Stimulated activated CD4-positive, alpha-beta T cell treated with anti-CD3 and anti-CD28 coated beads, Interleukin-1b, Interleukin-23, amount 100 ng/mL, for 4 hours (primary cell): ENCODE measurements around the gene VPS13C.

Source experiments
- DNase-seq, 2 donors: peaks; one replicate each; pipeline ENCODE4 v3.0.0-alpha.2; 2020; ENCODE audit warnings: low read depth in 2 of 2

Gene VPS13C, protein sequence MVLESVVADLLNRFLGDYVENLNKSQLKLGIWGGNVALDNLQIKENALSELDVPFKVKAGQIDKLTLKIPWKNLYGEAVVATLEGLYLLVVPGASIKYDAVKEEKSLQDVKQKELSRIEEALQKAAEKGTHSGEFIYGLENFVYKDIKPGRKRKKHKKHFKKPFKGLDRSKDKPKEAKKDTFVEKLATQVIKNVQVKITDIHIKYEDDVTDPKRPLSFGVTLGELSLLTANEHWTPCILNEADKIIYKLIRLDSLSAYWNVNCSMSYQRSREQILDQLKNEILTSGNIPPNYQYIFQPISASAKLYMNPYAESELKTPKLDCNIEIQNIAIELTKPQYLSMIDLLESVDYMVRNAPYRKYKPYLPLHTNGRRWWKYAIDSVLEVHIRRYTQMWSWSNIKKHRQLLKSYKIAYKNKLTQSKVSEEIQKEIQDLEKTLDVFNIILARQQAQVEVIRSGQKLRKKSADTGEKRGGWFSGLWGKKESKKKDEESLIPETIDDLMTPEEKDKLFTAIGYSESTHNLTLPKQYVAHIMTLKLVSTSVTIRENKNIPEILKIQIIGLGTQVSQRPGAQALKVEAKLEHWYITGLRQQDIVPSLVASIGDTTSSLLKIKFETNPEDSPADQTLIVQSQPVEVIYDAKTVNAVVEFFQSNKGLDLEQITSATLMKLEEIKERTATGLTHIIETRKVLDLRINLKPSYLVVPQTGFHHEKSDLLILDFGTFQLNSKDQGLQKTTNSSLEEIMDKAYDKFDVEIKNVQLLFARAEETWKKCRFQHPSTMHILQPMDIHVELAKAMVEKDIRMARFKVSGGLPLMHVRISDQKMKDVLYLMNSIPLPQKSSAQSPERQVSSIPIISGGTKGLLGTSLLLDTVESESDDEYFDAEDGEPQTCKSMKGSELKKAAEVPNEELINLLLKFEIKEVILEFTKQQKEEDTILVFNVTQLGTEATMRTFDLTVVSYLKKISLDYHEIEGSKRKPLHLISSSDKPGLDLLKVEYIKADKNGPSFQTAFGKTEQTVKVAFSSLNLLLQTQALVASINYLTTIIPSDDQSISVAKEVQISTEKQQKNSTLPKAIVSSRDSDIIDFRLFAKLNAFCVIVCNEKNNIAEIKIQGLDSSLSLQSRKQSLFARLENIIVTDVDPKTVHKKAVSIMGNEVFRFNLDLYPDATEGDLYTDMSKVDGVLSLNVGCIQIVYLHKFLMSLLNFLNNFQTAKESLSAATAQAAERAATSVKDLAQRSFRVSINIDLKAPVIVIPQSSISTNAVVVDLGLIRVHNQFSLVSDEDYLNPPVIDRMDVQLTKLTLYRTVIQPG (N-terminal part only)

DNA sequence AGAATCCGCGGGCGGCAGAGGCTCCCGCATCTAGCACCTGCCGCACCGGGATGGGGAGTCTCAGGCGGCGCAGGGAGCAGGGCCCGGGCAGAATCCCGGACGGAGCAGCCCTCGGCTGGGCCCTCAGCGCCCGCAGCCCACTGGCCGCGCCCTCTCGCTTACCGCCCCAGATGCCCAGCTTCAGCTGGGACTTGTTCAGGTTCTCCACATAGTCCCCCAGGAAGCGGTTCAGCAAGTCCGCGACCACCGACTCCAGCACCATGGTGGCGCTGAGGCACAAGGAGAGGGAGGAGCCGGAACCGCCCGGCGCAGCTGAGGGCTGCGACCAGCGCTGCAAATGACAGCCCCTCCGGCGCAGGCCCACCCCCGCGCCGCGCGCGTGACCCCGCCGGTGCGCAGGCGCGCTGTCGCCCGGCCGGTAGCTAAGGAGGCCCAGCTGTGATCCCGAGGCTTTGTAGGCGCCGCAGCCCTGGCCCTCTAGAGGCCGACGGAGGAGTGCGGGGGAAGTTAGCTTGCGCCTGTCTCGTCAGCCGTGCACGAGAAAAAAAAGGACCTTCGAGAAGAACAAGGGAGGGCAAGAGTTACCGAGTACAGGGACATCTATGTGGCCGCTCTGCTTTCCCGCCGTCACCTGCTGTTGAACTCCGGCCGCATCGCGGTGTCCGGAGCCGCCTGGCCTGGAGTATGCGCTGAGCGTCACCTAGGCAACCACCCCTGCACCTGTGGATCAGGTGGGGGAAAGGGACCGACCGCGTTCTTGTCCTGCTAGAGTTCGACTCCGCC is at the start of gene VPS13C:
Gene VPS13C, minus strand, starts transcription at position 335 of the 783 bp plus-strand sequence. Its CDS starts 73 bp downstream, at position 262.
- DNase-seq, result peak; percentile 74 to 83

DNA sequence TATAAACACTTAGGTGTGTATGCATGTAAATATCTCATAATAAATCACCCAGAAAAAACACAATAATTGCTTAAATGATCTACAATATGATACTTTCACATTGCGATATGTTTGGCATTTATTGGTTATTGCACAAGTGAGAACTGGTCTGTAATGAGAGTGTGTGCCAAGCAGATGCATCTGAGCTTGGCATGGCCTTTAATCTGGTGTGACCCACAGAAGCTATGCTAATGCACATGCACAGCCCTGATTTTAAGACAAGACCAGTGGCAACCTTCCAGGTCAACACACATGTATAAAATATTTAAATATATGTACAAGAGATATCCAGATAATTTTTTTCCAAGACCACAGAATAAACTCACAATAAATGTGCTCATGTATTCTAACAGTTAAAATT is 49.2 kb upstream of the VPS13C start:
- DNase-seq, result no peak

DNA sequence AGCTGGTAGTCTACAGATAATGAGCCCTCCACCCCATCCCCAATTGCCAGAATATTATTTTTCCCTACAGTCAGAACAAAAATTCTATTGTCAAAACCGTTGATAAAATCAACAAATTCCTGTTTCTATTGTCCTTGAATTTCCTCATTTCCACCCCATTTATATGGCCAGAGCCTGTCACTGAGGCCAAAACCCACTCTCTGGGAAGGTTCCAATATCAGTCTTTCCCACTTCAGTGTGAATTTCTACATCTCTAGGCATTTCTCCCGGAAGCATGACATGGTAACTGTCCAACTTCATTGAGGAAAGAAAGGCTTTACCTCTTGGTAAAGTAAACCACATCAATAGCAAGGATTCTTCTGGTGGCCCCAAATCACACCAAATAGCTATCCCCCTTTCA is 48.2 kb upstream of the VPS13C start:
- no peak for DNase-seq

DNA sequence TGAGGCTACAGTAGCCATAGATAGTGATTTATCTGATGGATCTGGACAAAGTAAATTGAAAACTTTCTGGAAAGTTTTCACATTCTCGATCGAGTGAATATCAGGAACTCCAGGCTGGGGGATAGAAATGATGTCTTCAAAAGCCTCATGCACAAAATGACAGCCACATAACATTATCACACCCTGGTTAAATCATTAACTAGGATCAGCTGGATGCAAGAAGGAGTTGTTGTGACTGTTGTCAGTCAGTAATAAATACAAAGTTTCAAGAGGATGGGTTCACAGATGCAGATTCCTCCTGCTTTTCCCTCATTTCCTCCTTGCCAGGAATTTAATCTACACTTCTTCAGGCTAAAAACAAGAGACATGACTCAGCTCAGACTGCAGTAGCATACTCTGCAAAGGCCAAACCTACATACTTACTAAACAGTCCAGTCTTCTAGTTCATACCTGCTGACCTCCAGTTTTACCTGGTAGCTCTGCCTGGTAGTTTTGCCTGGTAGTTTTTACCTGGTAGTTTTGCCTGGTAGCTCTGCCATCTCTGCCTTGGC is 47.4 kb upstream of the VPS13C start:
- DNase-seq, result no peak

DNA sequence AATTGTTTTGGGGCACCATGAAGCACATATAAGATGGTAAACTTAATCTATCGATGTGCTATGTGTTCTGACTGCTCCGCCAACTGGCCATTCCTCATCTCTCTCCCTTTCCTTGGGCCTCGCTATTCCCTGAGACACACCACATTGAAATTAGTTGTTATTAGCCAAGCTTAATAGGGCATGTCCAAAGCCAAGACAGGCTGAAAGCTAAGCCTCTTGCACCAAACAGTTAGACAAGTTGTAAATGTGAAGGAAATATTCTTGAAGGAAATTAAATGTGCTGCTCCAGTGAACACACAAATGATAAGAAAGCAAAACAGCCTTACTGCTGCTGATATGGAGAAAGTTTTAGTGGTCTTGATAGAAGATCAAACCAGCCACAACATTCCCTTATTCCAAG is 45.8 kb upstream of the VPS13C start:
- DNase-seq, result no peak

DNA sequence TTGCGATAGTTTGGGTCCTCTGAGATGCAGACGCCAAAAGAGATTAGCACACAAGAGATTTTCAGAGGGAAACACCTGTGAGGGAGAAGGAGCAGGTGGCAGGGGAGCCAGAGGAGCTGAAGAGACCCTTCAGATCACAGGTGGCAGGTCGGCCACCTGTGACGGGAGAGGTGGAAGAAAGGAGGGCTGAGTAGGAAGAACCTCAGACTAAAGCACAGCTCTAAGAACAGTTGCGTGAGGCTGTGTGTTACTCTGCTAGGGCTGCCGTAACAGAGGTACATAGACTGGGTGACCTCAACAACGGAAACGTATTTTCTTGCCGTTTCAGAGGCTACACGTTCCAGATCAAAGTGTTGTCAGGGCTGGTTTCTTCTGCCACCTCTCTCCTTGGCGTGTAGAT is 45.0 kb upstream of the VPS13C start:
- no peak for DNase-seq

DNA sequence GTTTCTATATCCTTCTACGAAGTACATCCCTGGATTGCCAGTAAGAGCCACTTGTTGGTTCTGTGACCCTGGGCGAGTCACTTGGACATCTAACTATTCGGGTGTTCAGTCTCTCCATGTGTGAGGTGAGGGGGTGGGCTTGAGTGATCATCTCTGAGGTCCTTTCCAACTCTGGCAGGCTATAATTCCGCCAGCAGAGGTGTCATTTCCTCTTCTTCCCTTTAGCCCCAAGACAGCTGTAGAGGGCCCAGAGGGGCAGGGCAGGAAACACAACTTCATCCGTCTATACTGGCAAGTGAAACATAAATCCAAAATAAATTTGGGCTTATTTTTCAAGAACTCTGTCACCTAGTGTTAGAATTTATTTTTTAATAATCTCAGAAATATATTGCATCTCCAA is 44.6 kb upstream of the VPS13C start:
- no peak for DNase-seq

DNA sequence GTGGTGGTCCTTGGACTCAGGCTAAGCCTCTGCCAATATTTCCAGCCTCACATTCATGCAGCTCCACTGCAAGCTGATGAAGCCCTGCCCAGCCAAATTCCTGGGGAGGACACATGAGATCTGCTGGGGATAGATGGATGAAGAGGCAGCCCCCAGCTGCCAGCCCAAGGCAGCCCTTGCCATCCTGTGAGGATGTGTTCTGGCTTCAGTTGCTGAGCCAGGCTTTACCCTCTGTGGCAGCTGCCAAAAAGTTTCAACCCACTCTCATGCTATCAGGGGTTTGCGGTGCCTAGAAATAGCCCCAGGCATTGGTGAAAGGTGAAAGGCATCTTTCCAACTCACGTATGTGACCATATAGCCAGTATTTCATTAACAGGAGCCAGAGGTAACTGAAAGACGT is 44.2 kb upstream of the VPS13C start:
- DNase-seq, result no peak

DNA sequence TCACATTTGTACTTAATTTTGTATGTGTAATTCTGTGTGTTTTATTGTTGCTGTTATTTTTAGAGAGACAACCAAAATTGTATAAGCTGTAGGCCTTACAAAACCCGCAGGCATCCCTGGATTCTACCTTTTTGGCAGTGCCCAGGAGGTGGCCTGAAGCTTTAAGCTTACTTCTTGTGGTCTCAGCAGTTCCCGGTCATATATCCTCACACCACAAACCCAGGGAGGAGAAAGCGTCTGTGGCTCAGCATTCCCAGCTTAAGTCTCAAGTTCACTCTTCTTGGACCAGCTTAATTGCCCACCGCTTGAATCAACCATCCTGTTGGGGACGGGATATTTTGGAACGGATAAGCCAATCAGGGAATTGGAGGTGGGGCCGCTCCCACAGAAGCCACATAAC is 43.2 kb upstream of the VPS13C start:
- no peak for DNase-seq

DNA sequence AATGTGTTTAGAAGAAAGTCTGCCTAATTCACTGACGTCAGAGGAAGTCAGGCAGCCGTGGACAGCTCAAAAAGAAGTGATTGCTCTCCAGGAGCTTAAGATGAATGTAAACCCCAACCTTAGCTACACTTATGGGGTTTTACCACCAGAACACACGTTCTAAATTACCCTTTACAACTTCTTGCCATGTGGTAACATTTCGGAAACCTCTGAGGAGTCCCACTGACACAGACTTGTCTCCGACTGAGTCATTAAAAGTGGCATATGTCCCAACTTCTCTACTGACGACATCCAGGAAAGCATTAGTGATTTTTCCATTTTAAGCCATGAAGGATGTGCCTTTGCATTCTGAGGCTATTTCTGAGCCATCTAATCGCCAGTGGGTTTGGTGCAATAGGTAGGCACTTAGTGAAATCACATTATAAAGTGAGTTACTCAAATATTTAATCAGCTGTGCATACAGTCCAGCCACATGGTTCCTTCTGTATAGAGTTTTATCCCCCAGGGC is 38.9 kb upstream of the VPS13C start:
- no peak for DNase-seq

DNA sequence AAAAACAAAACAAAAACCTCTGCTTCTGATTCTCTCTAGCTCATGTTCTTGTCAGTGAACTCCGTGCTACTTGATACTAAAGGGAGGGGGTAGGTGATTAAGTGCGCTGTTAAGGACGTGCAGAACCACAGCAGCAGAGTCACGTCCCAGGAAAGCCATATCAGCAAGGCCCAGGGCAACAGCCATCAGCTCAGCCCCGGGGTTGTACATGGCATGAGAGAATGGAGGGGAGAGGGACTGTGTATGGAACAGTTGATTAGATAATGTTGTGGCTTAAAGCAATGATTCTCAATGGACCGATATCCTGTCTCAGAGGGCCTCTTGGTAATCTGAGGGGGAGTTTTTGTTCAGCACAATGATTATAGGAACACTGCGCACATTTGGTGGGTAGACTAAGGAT is 34.1 kb upstream of the VPS13C start:
- DNase-seq, result no peak

DNA sequence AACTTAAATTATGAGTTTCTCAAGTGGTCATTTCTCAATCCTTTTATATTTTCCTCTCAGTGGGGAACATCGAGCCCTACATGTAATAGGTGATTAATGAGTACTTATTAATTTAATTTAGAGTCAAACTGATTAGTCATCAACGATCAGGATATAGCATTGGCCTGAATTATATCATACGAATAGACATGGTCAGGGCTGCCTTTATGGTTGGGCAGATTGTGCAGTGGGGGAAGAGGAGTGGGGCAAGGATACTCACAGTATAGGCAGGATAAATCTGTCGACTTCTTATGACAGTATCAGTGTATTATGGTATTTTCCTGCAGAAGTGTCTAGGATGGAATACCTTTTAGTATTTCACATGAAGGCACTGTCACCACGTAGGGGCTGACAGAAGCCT is 33.6 kb upstream of the VPS13C start:
- no peak for DNase-seq

DNA sequence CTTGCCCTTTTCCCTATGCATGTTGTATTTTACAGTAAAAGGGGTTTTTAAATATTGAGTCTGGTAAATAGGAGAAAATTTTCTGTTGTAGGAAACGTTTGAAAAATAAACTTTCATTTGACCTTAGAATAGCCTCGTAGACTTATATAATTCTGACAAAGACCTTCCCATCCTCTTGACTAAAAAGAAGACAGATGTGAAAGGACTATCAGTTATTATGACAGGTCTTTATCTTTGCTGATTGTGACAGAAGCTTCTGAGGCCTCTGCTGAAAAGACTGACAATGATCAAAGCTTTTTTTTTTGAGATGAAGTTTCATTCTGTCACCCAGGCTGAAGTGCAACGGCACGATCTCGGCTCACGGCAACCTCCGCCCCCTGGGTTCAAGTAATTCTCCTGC is 30.7 kb upstream of the VPS13C start:
- no peak for DNase-seq

DNA sequence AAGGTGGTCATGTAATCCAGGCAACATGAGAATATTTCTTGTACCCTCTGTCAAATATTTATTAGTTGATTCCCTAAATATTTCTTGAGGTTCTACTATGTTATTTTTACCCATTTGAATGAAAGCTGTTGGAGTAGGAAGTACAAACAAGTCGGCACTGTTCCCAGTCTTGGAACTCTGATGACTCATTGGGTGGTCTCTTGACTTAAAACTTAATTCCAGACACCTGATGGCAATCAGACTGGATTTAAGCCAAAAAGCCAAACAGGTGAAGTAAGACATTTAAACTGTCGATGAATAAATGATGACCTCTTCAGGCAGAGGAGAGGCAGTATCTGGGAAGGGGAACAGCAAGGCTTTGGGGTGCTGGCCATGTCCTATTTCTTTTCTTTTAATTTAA is 29.4 kb upstream of the VPS13C start:
- no peak for DNase-seq

DNA sequence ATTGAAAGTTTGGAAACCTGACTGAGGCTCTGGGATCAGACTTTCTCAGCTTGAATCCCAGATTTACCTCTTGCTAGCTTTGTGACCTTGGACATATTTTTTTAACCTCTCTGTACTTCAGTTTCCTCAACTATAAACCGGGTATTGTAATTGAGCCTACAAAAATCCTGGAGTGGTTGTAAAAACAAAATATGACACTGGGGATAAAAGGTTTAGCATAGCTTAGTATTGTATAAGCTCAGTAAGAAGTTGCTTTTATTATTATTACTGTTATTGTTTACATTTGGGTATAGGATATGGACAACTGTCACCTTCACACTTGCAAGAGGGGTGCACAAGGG is 28.1 kb upstream of the VPS13C start:
- no peak for DNase-seq

DNA sequence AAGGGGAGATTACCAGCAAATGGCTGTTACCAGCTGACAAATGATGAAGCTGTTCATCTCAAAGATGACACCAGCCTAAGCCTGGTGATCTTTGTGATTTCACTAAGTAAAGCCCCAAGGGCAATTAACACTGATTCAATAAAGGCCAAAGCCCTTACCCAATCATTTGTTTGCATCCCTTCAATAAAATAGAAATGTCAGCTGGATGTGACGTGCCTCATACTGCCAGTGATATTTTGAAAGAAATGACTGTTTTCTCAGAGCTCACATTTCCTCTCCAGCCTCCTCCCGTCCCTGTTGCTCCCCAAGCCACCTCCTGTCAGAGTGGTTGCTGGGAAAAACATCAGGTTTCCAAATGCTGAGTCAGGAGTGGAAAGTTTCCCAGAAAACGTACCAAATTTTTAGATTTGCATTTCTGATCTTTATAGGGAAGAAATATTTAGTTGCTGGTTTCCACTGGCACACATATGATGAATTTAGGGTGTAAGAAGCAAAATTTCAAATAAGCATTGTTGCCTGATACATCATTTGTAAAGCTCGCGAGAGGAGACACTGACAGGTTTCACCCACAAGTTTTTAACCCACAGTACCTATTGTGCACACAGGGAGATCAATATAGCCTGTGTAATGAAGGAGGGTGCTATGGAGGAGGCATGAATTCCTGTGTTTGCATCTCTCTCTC is 27.6 kb upstream of the VPS13C start:
- DNase-seq, result no peak

DNA sequence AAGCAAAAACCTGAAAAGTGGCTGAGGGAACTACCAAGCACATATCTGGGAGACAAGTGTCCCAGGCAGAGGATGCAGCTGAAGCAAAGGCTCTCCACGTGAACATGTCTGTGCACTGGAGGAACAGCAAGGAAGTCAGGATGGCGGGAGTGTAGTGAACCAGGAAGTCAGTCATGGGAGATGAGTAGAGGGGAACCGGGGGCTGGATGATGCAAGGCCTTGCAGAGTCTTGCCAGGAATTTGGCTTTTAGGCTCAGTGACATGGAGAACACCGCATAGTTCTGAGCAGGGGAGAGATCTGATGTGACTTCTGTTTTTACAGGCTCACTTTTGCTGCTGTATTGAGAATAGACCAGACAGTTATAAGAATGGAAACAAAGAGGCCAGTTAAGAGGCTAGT is 25.5 kb upstream of the VPS13C start:
- DNase-seq, result no peak

DNA sequence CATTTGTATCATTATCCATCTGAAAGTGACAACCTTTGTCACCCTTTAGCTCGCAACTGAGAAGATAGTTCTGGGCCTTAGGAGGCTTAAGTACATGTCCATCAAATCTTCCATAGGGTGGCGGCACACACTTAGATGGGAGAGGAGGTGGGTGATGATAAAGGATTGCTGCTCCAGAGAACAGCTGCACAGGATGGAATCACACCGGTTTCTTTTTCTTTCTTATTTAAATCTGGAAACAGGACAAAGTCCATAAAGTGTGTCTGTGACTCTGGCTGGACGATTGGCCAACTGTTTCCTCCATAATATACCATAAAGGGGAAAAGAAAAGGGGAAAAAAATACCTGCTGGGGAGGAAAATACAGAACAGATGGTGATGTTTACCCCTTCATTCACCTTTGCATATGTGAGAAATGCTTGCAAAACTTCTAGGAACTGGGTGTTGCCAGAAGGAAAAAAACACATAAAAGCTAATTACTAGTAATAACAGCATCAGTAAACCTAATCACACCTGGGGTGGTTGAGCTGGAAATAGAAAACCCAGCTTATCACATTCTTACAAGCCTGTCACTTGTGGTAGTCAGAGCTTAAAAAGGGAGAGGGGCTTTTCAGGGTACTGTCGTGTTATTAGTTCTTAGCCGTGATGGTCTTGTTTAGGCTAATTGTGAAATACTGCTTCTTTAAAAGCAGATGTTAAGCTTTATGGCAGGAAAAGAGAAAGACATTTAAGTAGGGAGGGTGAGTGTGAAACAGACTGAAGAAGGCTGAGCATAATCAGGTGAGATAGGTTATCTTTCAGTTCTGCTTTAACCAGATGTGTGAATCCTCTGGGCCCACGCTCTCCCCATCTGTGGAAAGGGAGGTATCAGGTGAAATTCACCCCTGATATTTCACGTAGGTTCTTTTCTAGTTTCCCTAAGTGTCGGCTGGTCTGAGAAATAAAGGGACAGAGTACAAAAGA is 23.2 kb upstream of the VPS13C start:
- DNase-seq, result no peak

DNA sequence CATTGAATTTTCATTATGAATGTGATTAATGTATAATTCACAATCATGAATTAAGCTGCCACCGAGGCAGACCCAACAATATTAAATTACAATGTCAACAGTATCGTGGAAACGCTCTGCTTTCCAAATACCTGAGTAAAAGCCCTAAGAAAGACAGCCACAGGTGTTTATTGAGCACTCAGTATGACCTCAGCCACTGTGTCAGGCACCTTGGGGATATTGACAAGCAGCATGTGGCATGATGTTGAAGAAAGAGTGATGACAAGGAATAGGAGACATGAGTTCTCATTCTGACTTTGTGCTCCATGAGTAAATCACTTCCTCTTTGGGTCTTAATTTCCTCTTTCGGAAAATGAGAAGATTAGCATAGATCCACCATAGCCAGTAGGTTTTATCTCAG is 19.3 kb upstream of the VPS13C start:
- DNase-seq, result no peak
